GM12873 (cell line): ENCODE measurements around the gene METAP1D.

ENCODE experiments used
- TF ChIP-seq, protein P1 (sequence below): IDR thresholded peaks from 2 replicates; pipeline ENCODE4 v1.5.1; 2012; ENCODE audit warnings: low read depth, mild to moderate bottlenecking, moderate library complexity, low read length, control low read depth; ENCODE audit not compliant: insufficient read depth; ENCODE audit errors: missing control alignments

METAP1D gene

GRCh38 chr2:172084395-172084644 lies 84.6 kb downstream of the METAP1D start:
- TF ChIP-seq, protein P1, sequence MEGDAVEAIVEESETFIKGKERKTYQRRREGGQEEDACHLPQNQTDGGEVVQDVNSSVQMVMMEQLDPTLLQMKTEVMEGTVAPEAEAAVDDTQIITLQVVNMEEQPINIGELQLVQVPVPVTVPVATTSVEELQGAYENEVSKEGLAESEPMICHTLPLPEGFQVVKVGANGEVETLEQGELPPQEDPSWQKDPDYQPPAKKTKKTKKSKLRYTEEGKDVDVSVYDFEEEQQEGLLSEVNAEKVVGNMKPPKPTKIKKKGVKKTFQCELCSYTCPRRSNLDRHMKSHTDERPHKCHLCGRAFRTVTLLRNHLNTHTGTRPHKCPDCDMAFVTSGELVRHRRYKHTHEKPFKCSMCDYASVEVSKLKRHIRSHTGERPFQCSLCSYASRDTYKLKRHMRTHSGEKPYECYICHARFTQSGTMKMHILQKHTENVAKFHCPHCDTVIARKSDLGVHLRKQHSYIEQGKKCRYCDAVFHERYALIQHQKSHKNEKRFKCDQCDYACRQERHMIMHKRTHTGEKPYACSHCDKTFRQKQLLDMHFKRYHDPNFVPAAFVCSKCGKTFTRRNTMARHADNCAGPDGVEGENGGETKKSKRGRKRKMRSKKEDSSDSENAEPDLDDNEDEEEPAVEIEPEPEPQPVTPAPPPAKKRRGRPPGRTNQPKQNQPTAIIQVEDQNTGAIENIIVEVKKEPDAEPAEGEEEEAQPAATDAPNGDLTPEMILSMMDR: no peak

DNA sequence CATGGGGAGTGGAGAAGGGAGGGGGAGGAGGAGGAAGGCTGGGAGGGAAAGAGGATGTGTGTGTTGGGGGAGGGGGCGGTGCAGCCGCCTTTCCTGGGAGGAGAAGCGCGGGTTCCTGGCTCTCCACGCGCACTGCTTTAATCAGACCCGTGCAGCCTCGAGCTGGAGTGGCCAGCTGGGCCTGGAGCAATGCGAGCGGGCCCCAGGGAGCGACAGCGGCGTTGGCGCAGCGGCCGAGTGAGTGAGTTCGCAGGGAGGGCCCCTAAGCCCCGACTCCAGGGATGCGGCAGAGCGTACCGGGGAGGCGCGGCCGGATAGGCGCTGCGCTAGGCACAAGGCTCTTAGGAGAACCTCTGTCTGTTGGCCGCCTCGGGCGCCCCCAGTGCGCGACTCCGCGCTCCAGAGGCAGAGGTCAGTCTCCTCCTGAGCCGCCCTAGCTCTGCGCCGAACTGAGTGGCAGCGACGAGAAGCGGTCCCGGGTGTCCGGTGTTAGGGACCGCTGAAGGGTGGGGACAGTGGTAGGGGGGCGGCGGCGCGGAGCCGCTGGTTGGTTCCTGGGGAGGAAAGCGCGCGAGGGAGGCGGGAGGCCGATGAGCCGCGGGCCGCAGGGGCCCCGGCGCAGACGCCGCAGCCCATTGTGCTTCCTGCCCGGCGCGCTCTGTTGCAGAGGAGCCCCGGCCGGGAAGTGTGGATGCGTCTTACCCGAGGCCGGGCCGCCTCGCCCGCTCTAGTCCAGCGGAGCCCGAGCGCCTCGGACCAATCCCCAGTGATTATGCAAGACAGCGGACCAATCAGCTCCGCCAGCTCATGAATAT lies 85.1 kb downstream of the METAP1D start:
- TF ChIP-seq, protein P1: no peak

- TF ChIP-seq, protein P1: no peak
Observed at GRCh38 chr2:172085460-172086159, 85.9 kb downstream of the METAP1D start, which contains the start of gene DLX1. DLX1 (plus strand) TSS chr2:172085507; CDS start chr2:172085678, 171 bp downstream.

- TF ChIP-seq, protein P1: peak; percentile 42
Observed at GRCh38 chr2:172086241-172087206, 86.8 kb downstream of the METAP1D start.

- TF ChIP-seq, protein P1: no peak
Observed at GRCh38 chr2:172087207-172087779, 87.5 kb downstream of the METAP1D start.

DNA sequence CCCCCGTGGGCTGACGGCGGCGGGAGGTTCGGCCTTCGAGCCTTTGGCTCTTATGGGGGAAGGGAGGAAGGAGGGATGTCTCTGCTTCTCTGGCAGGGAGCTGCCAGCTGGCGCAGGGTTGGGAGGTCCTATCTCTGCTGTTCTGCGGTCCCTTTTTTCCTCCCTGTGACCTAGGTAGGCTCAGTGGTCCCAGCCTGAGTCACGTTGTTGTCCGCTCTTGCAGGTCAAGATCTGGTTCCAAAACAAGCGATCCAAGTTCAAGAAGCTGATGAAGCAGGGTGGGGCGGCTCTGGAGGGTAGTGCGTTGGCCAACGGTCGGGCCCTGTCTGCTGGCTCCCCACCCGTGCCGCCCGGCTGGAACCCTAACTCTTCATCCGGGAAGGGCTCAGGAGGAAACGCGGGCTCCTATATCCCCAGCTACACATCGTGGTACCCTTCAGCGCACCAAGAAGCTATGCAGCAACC lies 88.1 kb downstream of the METAP1D start:
- TF ChIP-seq, protein P1: no peak
